ENCODE measurements around the gene D2HGDH. TPM values are rescaled to one million over a fixed set of nuclear protein-coding genes. Genes with fewer than 3 reads are reported as not detected.

Gene D2HGDH
- total RNA-seq, result 27.2 TPM

GRCh38 chr2:241734467-241735208 is at the start of gene D2HGDH:
D2HGDH (plus strand) TSS chr2:241734630; CDS start chr2:241735225, 595 bp downstream.

GRCh38 chr2:241686650-241687425 is 47.6 kb upstream of the D2HGDH start, which contains the start of gene DTYMK:
DTYMK (minus strand) TSS chr2:241686815; CDS start chr2:241686783, 32 bp downstream.

GRCh38 chr2:241701399-241702154 is 32.9 kb upstream of the D2HGDH start, which contains the start of gene ING5:
ING5 (plus strand) TSS chr2:241702039; CDS start chr2:241702066, 27 bp downstream.

GRCh38 chr2:241776336-241777169 is 42.1 kb downstream of the D2HGDH start, which contains the start of gene GAL3ST2:
GAL3ST2 (plus strand) TSS chr2:241776822; CDS start chr2:241776956, 134 bp downstream.

GRCh38 chr2:241808721-241809382 is 74.4 kb downstream of the D2HGDH start, which contains the start of gene NEU4:
NEU4 (plus strand) TSS chr2:241809193; CDS start chr2:241814485, 5,292 bp downstream.

Other genes with a start within 250 kb of the D2HGDH start
- 242 TPM for gene STK25, start 226.0 kb upstream of the D2HGDH start, total RNA-seq
- 17.0 TPM for gene BOK, start 175.9 kb upstream of the D2HGDH start, total RNA-seq
- gene THAP4, start 97.5 kb upstream of the D2HGDH start, total RNA-seq, result 23.9 TPM
- 112 TPM for gene ATG4B, start 96.9 kb upstream of the D2HGDH start, total RNA-seq
- gene DTYMK, start 47.8 kb upstream of the D2HGDH start, total RNA-seq, result 24.2 TPM
- gene ING5, start 32.6 kb upstream of the D2HGDH start, total RNA-seq, result 56.8 TPM
- 0.71 TPM for gene GAL3ST2, start 42.2 kb downstream of the D2HGDH start, total RNA-seq
- 0.66 TPM for gene NEU4, start 74.6 kb downstream of the D2HGDH start, total RNA-seq
- gene PDCD1, start 124.3 kb downstream of the D2HGDH start, total RNA-seq, result 0.16 TPM
- gene RTP5, start 135.1 kb downstream of the D2HGDH start, total RNA-seq, result not detected

Measured in camera-type eye (tissue), 1 donor.